GM13977 (cell line): ENCODE measurements around the gene MLANA.

Experiments
- DNase-seq: peaks from one replicate; pipeline ENCODE4 v3.0.0; 2012; ENCODE audit warnings: low spot score
- CTCF ChIP-seq: IDR thresholded peaks from 2 replicates; pipeline ENCODE4 v1.5.1; 2012; ENCODE audit warnings: mild to moderate bottlenecking, control low read depth; ENCODE audit not compliant: insufficient read depth; ENCODE audit errors: extremely low read depth, missing control alignments
- in situ Hi-C: fragments of 300-500 bp; cut with MboI; formaldehyde crosslinking; loops from one replicate; pipeline ENCODE4 v1.12.0; 2022; ENCODE audit warnings: low sequenced_read_pairs, low pct_unique_long_range_greater_than_20kb, mixed read lengths, inconsistent platforms; ENCODE audit not compliant: unreplicated experiment

MLANA gene

GRCh38 chr9:5949103-5949699, 58.5 kb downstream of the MLANA start:
- no peak for TF ChIP-seq CTCF
- in situ Hi-C loops: no loop called here
- DNase-seq: no peak

GRCh38 chr9:5950261-5950660, 59.6 kb downstream of the MLANA start:
- in situ Hi-C loops: no loop called here
- no peak for DNase-seq
- TF ChIP-seq CTCF: no peak

GRCh38 chr9:5951686-5952211, 61.1 kb downstream of the MLANA start:
- in situ Hi-C loops: no loop called here
- no peak for DNase-seq

GRCh38 chr9:5953743-5954707, 63.3 kb downstream of the MLANA start:
- no peak for DNase-seq
- in situ Hi-C loops: no loop called here
- TF ChIP-seq CTCF: no peak

More at GRCh38 chr9:5951686-5952211, 61.1 kb downstream of the MLANA start:
- no peak for TF ChIP-seq CTCF

GRCh38 chr9:5957166-5957565, 66.5 kb downstream of the MLANA start:
- in situ Hi-C loops: no loop called here
- no peak for TF ChIP-seq CTCF
- DNase-seq: no peak

GRCh38 chr9:5958273-5958672, 67.6 kb downstream of the MLANA start:
- in situ Hi-C loops: no loop called here
- TF ChIP-seq CTCF: no peak

More at GRCh38 chr9:5958273-5958672, 67.6 kb downstream of the MLANA start:
- DNase-seq: no peak
